ENCODE results near the gene PTK6.
"Not testable (repeated sequence)": the region's sequence is repeated elsewhere in the genome, so short reads cannot be mapped to it uniquely, and the experiment has no call there.

PTK6 gene

GRCh38 chr20:63568986-63569949 lies 32.1 kb upstream of the PTK6 start:
- no peak for DNase-seq (ENCODE audit: low spot score)

GRCh38 chr20:63568170-63568981 lies 31.2 kb upstream of the PTK6 start:
- DNase-seq (ENCODE audit: low spot score) = no peak

GRCh38 chr20:63567386-63568169 lies 30.4 kb upstream of the PTK6 start:
- no peak for DNase-seq (ENCODE audit: low spot score)

GRCh38 chr20:63567136-63567385 lies 29.9 kb upstream of the PTK6 start:
- no peak for DNase-seq (ENCODE audit: low spot score)

- DNase-seq (ENCODE audit: low spot score) = no peak
Observed at GRCh38 chr20:63566395-63567135, 29.4 kb upstream of the PTK6 start.

GRCh38 chr20:63565699-63566335 lies 28.6 kb upstream of the PTK6 start:
- DNase-seq (ENCODE audit: low spot score) = no peak

GRCh38 chr20:63565021-63565698 lies 28.0 kb upstream of the PTK6 start:
- DNase-seq (ENCODE audit: low spot score) = no peak

- DNase-seq (ENCODE audit: low spot score) = no peak
Observed at GRCh38 chr20:63564036-63564810, 27.0 kb upstream of the PTK6 start.

- no peak for DNase-seq (ENCODE audit: low spot score)
Observed at GRCh38 chr20:63563225-63563935, 26.2 kb upstream of the PTK6 start.

- DNase-seq (ENCODE audit: low spot score) = no peak
Observed at GRCh38 chr20:63562461-63563224, 25.5 kb upstream of the PTK6 start.

GRCh38 chr20:63561624-63562396 lies 24.6 kb upstream of the PTK6 start:
- no peak for DNase-seq (ENCODE audit: low spot score)

GRCh38 chr20:63560856-63561609 lies 23.9 kb upstream of the PTK6 start:
- DNase-seq (ENCODE audit: low spot score) = no peak

- DNase-seq (ENCODE audit: low spot score) = no peak
Observed at GRCh38 chr20:63560333-63560805, 23.2 kb upstream of the PTK6 start.

GRCh38 chr20:63559485-63560332 lies 22.5 kb upstream of the PTK6 start:
- DNase-seq (ENCODE audit: low spot score) = not testable (repeated sequence)

GRCh38 chr20:63558804-63559484 lies 21.8 kb upstream of the PTK6 start:
- no peak for DNase-seq (ENCODE audit: low spot score)

All from D341Med (cell line).